Stomach (tissue), 4 donors: ENCODE results near the gene GLB1L3.

Source experiments
- CTCF ChIP-seq, 7 experiments: fragments of 450-650 bp in 4 of 7; fragments of 200-600 bp in 3 of 7; sonication (generic) in 3 of 7; IDR thresholded peaks; one replicate each; pipeline ENCODE4 v1.5.1; 2016 to 2019; ENCODE audit warnings: antibody characterized with exemption in 7 of 7, control low read depth in 2 of 7, mild to moderate bottlenecking in 1 of 7
- POLR2AphosphoS5 ChIP-seq, 3 donors: sonication (generic); formaldehyde crosslinking; IDR thresholded peaks; one replicate each; pipeline ENCODE4 v1.6.1; 2016; ENCODE audit warnings: antibody characterized with exemption in 3 of 3

- no peak for TF ChIP-seq CTCF (IDR thresholded peaks at IDR 0.05)
- TF ChIP-seq POLR2AphosphoS5 (IDR thresholded peaks at IDR 0.05), result no peak
Measured at GRCh38 chr11:134356656-134357544, 80.7 kb downstream of the GLB1L3 start.
